Neural crest cell (in vitro differentiated cells): ENCODE data around the gene MALSU1. TPM values are rescaled to one million over a fixed set of nuclear protein-coding genes. Genes with fewer than 3 reads are reported as not detected.

Experiments used
- DNase-seq: peaks from one replicate; pipeline ENCODE4 v3.0.0; 2021; ENCODE audit warnings: low read depth, mixed read lengths, low spot score
- H3K27ac Mint-ChIP-seq: one replicate; pipeline ENCODE4 v1.8.0; 2021; ENCODE audit warnings: mild to moderate bottlenecking, mixed read lengths; ENCODE audit not compliant: unreplicated experiment
- H3K27me3 Mint-ChIP-seq: 2 replicates; pipeline ENCODE4 v1.8.0; 2021; ENCODE audit warnings: low read depth, mild to moderate bottlenecking, mixed read lengths
- H3K36me3 Mint-ChIP-seq: 2 replicates; pipeline ENCODE4 v1.8.0; 2021; ENCODE audit warnings: low read depth, mild to moderate bottlenecking, mixed read lengths
- H3K4me1 Mint-ChIP-seq: 2 replicates; pipeline ENCODE4 v1.8.0; 2021; ENCODE audit warnings: mixed read lengths
- H3K4me3 Mint-ChIP-seq: one replicate; pipeline ENCODE4 v1.8.0; 2021; ENCODE audit warnings: mild to moderate bottlenecking, mixed read lengths
- H3K9me3 Mint-ChIP-seq: 2 replicates; pipeline ENCODE4 v1.8.0; 2021; ENCODE audit warnings: mixed read lengths
- total RNA-seq: library from RNA; stranded (reverse); gene quantifications from 2 replicates; pipeline ENCODE4 v1.2.1, GENCODE V29; 2021
- TF ChIP-seq, protein P1 (sequence below): fragments of 200-600 bp; sonication (generic); conservative IDR thresholded peaks from 2 replicates; pipeline ENCODE4 v1.5.0; 2021; ENCODE audit warnings: antibody characterized with exemption, mild to moderate bottlenecking

Gene MALSU1
- total RNA-seq, 1 donor from 2014 or later: 56.1 TPM

DNA sequence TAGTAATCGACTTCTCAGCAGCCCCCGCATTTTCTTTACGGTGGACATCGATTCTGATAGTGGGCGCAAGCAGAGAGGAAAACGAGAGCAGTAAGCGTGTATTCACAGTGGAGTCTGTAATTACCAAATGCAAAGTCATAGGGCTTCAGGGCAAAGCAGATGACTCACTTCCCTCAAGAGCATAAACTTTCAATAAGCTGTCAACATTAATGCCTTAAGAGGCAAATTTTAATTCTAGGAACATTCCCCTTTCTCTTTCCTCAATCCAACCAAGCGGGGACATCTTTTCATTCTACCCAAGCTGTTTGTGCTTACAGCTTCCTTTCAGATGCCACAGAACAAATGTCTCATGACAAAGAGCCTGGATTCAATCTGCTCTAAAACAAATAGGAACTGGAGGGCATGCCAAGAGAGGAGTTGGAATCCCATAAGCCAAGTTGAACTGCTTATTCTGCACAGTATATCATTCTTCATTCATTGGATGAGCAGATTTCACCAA, 48.6 kb downstream of the MALSU1 start:
- no peak for DNase-seq
- Mint-ChIP-seq H3K9me3 (no peaks in the 10 kb centered on the region), H3K4me1 (peaks cover 45% of the 10 kb centered on the region), H3K27ac (peak overlapping the region; percentile 90), H3K36me3 (peaks cover 24% of the 10 kb centered on the region), H3K4me3 (no peak overlapping the region), H3K27me3 (no peaks in the 10 kb centered on the region)
- TF ChIP-seq, protein P1, sequence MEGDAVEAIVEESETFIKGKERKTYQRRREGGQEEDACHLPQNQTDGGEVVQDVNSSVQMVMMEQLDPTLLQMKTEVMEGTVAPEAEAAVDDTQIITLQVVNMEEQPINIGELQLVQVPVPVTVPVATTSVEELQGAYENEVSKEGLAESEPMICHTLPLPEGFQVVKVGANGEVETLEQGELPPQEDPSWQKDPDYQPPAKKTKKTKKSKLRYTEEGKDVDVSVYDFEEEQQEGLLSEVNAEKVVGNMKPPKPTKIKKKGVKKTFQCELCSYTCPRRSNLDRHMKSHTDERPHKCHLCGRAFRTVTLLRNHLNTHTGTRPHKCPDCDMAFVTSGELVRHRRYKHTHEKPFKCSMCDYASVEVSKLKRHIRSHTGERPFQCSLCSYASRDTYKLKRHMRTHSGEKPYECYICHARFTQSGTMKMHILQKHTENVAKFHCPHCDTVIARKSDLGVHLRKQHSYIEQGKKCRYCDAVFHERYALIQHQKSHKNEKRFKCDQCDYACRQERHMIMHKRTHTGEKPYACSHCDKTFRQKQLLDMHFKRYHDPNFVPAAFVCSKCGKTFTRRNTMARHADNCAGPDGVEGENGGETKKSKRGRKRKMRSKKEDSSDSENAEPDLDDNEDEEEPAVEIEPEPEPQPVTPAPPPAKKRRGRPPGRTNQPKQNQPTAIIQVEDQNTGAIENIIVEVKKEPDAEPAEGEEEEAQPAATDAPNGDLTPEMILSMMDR: no peak

DNA sequence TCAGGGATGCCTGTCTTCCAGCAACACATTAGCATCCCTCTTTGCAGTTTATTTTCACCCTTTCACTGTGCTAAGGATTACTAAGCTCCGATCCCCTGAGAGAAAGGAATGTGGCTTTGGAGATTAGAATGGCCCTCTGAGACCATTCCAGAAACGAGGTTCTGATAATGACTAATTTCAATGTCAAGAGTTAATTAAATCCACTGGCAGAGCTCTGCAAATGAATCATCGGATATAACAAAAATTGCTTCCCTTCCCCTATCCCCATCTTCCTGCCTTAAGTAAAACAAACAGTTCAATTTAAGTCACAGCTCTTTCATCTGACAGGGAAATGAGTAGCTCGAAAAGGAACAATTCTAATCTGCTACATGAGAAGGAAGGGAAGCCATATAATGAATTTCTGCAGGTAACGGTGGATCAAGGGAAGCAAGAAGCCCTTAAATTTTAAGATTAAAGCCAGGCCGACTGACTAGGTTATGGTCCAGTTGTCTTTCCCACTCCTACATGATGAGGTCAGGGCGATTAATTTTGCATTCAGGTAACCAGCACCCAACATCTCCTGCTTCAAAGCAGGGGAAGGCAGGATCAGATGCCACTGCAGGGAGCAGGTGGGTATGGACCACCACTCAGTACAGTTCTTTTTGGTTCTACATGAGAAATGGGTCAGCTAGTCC, 50.5 kb downstream of the MALSU1 start:
- no peaks in the 10 kb centered on the region for H3K9me3 Mint-ChIP-seq
- H3K27ac Mint-ChIP-seq: no peak overlapping the region
- no peak overlapping the region for H3K4me3 Mint-ChIP-seq
- no peak for DNase-seq
- peaks cover 22% of the 10 kb centered on the region for H3K36me3 Mint-ChIP-seq
- TF ChIP-seq, protein P1: no peak
- H3K27me3 Mint-ChIP-seq: no peaks in the 10 kb centered on the region
- peaks cover 51% of the 10 kb centered on the region for H3K4me1 Mint-ChIP-seq

DNA sequence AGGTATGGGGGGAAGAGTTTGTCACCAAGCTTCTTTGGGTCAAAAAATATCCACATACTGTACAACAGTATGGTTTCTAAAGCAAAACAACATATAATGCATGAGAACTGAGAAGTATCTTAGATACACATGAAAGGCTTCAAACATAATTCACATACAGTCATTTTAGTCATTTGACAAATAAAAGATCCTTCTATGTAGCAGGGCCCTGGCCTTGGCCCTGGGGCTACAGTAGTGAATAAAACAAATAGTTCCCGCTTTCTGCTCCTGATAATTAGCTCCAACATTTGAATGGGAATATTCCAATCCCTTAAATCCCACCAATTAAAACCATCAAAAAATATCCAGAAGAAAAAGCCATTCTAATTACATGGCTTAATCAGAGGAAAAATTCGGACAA, 51.3 kb downstream of the MALSU1 start:
- no peak for DNase-seq
- Mint-ChIP-seq H3K4me1 (peaks cover 49% of the 10 kb centered on the region), H3K4me3 (no peak overlapping the region), H3K27me3 (no peaks in the 10 kb centered on the region), H3K9me3 (no peaks in the 10 kb centered on the region), H3K36me3 (peaks cover 20% of the 10 kb centered on the region), H3K27ac (peak overlapping the region; percentile 9)
- TF ChIP-seq, protein P1: no peak

DNA sequence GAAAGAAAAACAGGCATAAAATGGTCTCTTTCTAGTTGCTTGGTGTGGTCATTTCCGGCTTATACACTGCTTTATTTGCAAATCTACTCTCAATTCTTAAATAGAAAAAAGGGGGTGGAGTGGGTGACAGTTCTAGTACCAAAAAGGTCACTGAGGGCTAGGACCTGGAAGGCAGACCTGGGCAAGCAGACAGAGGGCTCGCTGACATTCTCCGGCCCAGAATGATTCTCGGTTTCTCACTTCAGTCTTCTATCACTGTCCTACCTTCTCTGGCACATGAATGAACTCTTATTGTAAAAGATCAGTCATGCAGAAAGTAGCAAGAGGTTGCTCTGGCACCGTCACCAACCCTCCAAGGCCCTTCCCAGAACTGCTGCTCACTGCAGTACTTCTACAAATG, 54.0 kb downstream of the MALSU1 start:
- Mint-ChIP-seq H3K27ac (peak overlapping the region; percentile 79), H3K9me3 (no peaks in the 10 kb centered on the region), H3K4me1 (peaks cover 43% of the 10 kb centered on the region), H3K4me3 (peak overlapping the region; percentile 22), H3K27me3 (no peaks in the 10 kb centered on the region), H3K36me3 (peaks cover 10% of the 10 kb centered on the region)
- TF ChIP-seq, protein P1: no peak
- DNase-seq: no peak

DNA sequence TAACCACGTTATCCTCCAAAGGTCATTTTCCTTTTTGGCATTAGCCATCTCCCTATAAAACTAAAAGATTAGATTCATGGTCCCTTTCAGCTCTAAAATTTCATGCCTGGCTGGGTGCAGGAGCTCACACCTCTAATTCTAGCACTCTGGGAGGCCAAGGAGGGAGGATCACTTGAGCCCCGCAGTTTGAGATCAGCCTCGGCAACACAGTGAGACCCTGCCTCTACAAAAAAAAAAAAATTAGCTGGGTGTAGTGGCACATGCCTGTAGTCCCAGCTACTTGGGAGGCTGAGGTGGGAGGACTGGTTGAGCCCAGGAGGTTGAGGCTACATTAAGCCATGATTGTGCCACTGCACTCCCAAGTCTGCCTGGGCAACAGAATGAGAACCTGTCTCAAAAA, 57.0 kb downstream of the MALSU1 start:
- Mint-ChIP-seq H3K36me3 (peaks cover 6% of the 10 kb centered on the region), H3K27ac (no peak overlapping the region)
- TF ChIP-seq, protein P1: no peak

More for the DNA sequence above, 57.0 kb downstream of the MALSU1 start:
- DNase-seq: no peak
- Mint-ChIP-seq H3K27me3 (no peaks in the 10 kb centered on the region), H3K4me3 (no peak overlapping the region), H3K9me3 (no peaks in the 10 kb centered on the region), H3K4me1 (peaks cover 23% of the 10 kb centered on the region)
